Endothelial cell (in vitro differentiated cells): Measurements from ENCODE around the gene GLE1. TPM values are rescaled to one million over a fixed set of nuclear protein-coding genes. Genes with fewer than 3 reads are reported as not detected.

ENCODE experiments used
- DNase-seq: peaks from one replicate; pipeline ENCODE4 v3.0.0; 2021; ENCODE audit warnings: low spot score
- H3K27ac Mint-ChIP-seq: one replicate; pipeline ENCODE4 v1.8.0; 2021; ENCODE audit warnings: mixed read lengths, inconsistent platforms; ENCODE audit not compliant: unreplicated experiment
- H3K27me3 Mint-ChIP-seq: one replicate; pipeline ENCODE4 v1.8.0; 2021; ENCODE audit warnings: mild to moderate bottlenecking, moderate library complexity, mixed read lengths, inconsistent platforms; ENCODE audit not compliant: unreplicated experiment
- H3K36me3 Mint-ChIP-seq: one replicate; pipeline ENCODE4 v1.8.0; 2021; ENCODE audit warnings: mild to moderate bottlenecking, low read depth, mixed read lengths, inconsistent platforms; ENCODE audit not compliant: unreplicated experiment
- H3K4me1 Mint-ChIP-seq: one replicate; pipeline ENCODE4 v1.8.0; 2021; ENCODE audit warnings: mild to moderate bottlenecking, mixed read lengths, inconsistent platforms; ENCODE audit not compliant: unreplicated experiment
- H3K4me3 Mint-ChIP-seq: one replicate; pipeline ENCODE4 v1.8.0; 2021; ENCODE audit warnings: mild to moderate bottlenecking, mixed read lengths, inconsistent platforms; ENCODE audit not compliant: unreplicated experiment
- H3K9me3 Mint-ChIP-seq: one replicate; pipeline ENCODE4 v1.8.0; 2021; ENCODE audit warnings: mixed read lengths, inconsistent platforms; ENCODE audit not compliant: unreplicated experiment
- CTCF ChIP-seq: fragments of 200-600 bp; sonication (generic); IDR thresholded peaks from one replicate; pipeline ENCODE4 v1.5.0; 2021; ENCODE audit warnings: antibody characterized with exemption; ENCODE audit not compliant: unreplicated experiment
- total RNA-seq: library from RNA; stranded (reverse); fragmentation: NEBNext Ultra II Directional; extraction: Animal tissue kit (Norgen Biotek cat#: 25700); gene quantifications from one replicate; pipeline ENCODE4 v1.2.1, GENCODE V29; 2021; ENCODE audit not compliant: unreplicated experiment

GLE1 gene
- total RNA-seq, 1 donor from 2014 or later, result 17.5 TPM

GRCh38 chr9:128553728-128554127, 49.2 kb downstream of the GLE1 start:
- H3K36me3 Mint-ChIP-seq, result no peaks in the 10 kb centered on the region
- TF ChIP-seq CTCF, result no peak
- H3K27me3 Mint-ChIP-seq, result peaks cover 7% of the 10 kb centered on the region
- H3K4me1 Mint-ChIP-seq, result peaks cover 35% of the 10 kb centered on the region
- no peak for DNase-seq
- no peak overlapping the region for H3K27ac Mint-ChIP-seq
- no peak overlapping the region for H3K4me3 Mint-ChIP-seq
- no peaks in the 10 kb centered on the region for H3K9me3 Mint-ChIP-seq

- DNase-seq, result peak; percentile 45
- H3K27ac Mint-ChIP-seq, result no peak overlapping the region
- no peaks in the 10 kb centered on the region for H3K9me3 Mint-ChIP-seq
- no peaks in the 10 kb centered on the region for H3K36me3 Mint-ChIP-seq
- H3K4me3 Mint-ChIP-seq, result no peak overlapping the region
- TF ChIP-seq CTCF, result no peak
- H3K27me3 Mint-ChIP-seq, result peaks cover 7% of the 10 kb centered on the region
- peaks cover 40% of the 10 kb centered on the region for H3K4me1 Mint-ChIP-seq
Observed at GRCh38 chr9:128554155-128554862, 49.8 kb downstream of the GLE1 start.

GRCh38 chr9:128555180-128555721, 50.7 kb downstream of the GLE1 start:
- TF ChIP-seq CTCF, result no peak
- Mint-ChIP-seq H3K9me3 (no peaks in the 10 kb centered on the region), H3K27me3 (peaks cover 5% of the 10 kb centered on the region), H3K4me3 (no peak overlapping the region), H3K36me3 (no peaks in the 10 kb centered on the region), H3K27ac (no peak overlapping the region), H3K4me1 (peaks cover 36% of the 10 kb centered on the region)
- DNase-seq, result peak; percentile 28

- no peaks in the 10 kb centered on the region for H3K9me3 Mint-ChIP-seq
- no peak for TF ChIP-seq CTCF
- peaks cover 31% of the 10 kb centered on the region for H3K4me1 Mint-ChIP-seq
- peaks cover 5% of the 10 kb centered on the region for H3K27me3 Mint-ChIP-seq
- H3K27ac Mint-ChIP-seq, result peak overlapping the region; percentile 59
- peak overlapping the region; percentile 15 for H3K4me3 Mint-ChIP-seq
- DNase-seq, result no peak
- H3K36me3 Mint-ChIP-seq, result no peaks in the 10 kb centered on the region
Observed at GRCh38 chr9:128556276-128556675, 51.8 kb downstream of the GLE1 start.

GRCh38 chr9:128556926-128557634, 52.6 kb downstream of the GLE1 start:
- peak overlapping the region; percentile 42 for H3K4me3 Mint-ChIP-seq
- TF ChIP-seq CTCF, result no peak
- peak overlapping the region; percentile 59 for H3K27ac Mint-ChIP-seq
- H3K27me3 Mint-ChIP-seq, result no peaks in the 10 kb centered on the region
- no peak for DNase-seq
- peaks cover 4% of the 10 kb centered on the region for H3K36me3 Mint-ChIP-seq
- H3K4me1 Mint-ChIP-seq, result peaks cover 27% of the 10 kb centered on the region
- H3K9me3 Mint-ChIP-seq, result no peaks in the 10 kb centered on the region
